ENCODE data around the gene CGB7.
"Not testable (repeated sequence)": the region's sequence is repeated elsewhere in the genome, so short reads cannot be mapped to it uniquely, and the experiment has no call there.

CGB7 gene

DNA sequence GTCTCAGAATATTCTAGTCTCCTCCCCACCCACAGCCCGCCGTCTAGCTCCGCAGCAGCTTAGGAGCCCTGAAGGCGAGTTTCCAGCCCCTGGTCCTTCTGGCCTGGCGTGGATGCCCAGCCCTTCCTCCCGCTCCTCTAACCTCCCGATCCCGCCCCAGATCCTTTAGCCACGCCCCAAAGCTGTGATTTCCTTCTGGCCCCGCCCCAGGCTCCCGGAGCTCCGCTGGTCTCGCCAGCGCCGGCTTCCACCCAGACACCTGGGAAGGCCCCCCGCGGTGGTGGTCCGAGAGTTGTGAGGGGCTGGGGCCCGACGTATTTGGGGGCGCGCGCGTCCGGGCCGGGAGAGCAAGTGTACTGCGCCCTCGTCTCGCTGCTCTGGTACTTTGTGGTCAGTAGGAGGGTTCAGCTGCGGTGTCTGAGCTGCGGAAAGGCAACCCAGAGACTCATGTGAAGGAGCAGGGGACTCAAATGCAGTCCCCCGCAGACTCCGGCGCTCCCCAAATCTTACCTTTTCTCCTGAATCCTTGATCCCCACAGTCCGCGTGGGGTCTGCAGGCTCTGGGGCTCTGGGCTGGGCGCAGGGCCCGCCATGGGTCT is at the start of gene CGB7:
CGB7 (minus strand) TSS at position 114 of the 599 bp plus-strand sequence. CDS start 2,374 bp downstream, outside the sequence.
- no peak for DNase-seq

DNA sequence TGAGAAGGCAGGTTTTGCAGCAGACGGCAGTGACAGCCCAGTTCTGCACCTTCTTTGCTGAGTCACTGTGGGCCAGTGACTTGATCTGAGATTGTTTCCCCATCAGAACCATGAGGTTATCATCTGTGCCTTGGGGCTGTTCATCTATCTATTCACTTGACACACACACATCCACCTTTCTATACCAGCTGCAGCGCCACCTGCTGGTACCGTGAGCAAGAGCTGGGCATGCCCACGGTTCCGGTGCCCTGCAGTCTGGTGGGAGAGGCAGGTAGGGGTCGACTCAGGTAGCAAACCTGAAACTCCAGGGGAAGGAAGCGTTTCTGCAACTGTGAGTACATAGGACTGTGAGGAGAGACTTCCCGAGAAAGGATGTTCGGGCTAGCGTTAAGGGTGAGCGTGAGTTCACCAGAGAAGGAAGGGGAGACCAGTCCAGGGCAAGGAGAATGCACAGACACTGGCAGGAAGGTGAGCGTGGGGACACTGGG is 49.1 kb upstream of the CGB7 start:
- peak; percentile 65 for DNase-seq

DNA sequence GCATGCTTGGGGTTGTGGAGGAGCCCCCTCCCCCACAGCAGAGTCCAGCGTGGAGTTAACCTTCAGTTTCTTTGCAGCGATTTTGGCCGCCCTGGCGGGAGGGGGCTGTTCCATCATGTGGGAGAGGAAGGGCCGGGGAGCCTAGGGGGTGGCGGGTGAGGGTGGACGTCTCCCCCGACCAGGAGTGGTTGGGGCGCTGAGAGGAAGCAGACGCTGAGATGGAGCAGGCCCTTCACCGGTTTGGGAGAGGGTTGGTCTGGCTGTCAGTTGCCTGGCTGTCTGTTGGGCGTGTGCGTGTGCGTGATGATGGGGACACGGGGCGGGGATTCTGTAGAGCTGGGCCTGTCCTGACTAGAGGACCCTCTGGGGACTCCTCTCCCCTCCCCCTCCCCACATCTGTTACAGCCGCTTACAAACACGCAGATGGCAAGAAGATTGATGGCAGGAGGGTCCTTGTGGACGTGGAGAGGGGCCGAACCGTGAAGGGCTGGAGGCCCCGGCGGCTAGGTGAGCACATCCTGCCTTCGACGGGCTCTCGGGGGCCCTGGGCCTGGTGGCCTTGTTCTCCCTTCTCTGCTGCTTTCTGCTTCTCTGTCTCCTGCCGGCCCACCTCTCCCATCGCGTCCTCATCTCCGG is 46.8 kb upstream of the CGB7 start:
- peak; percentile 92 for DNase-seq

DNA sequence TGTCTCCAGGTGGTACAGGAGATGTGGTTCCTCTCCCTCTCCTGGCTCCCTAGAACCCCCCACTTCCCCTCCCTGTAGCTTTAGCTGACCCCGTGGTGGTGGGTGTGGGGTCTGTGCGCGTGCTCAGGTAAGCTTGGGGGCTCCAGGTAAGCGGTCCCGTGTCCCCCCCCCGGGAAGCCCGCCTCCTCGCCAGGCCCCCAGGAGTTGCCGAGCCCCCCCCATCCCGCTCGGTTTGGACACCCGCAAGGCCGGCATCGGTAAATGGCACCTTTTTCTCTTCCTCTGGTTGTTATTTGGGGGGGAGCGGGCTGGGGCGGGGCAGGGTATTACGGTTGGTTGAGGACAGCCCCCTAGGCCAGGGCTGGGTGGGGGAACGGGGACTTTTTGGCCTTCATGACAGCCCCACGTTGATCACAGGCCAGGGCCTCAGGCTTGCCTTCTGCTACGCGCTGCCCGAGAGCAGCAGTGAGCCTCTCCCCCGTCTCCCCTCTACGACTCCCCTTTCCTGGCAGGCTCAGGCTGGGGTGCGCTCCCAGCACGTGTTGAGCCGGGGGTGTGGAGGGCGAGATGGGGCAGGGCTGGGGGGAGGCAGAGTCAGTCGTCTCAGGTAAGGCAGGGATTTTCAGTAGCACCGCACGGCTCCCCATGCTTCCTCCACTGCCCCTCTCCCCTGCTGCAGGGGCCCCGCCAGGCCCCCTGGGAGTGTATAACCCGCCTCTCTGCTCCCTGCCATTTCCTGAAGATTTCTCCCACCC is 46.0 kb upstream of the CGB7 start:
- no peak for DNase-seq

DNA sequence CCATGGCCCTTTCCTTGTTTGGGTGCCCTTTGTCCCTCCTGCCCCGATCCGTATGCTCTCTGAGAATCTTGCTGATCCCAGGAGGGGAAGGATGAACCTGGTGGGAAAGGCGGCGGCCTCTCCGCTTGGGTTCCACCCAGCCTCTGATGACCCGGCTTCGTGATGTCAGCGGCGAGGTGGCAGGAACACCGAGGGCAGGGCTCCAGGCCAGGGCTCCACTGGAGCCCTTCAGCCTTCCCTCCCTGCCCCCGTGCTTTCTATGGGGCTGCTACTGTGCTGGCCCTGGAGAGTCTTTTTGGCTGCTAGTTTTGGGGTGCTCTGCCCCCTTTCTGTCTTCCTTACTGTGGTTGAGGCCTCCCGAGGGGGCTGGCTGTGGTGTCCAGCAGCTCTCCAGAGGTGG is 44.8 kb upstream of the CGB7 start:
- DNase-seq = no peak

DNA sequence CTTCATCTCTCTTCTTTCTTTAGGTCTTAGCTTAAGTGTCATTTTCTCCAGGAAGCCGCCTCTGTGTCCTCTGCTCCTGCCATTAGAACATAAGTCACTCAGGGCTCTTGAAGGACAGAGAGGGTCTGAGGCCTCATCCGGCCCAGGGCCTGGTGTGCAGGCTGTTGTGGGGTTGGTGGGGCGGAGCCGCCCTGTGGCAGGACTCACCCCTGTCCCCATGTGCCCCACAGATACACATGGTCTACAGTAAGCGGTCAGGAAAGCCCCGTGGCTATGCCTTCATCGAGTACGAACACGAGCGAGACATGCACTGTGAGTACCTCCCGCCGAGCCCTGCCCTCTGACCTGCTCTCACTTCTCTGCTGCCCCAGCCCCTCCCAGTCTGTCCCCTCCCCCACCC is 43.6 kb upstream of the CGB7 start:
- DNase-seq = no peak

DNA sequence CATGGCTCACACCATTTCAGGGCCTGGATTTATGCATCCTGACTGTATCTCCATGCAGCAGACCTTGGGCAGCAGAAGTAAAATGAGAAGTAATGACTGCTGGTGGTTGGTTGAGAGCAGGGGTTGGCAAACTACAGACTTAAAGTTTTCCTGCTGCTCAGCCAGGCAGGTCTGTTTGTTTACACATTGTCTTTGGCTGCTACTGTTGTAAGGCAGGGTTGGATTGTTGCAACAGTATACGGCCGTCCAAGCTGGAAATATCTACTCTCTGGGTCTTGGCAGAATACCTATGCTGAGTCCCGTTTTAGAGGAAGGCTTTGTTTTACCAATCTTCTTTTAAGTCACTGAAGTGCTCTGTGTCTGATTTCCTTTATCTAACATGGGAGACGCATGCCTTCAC is 41.2 kb upstream of the CGB7 start:
- DNase-seq = no peak

DNA sequence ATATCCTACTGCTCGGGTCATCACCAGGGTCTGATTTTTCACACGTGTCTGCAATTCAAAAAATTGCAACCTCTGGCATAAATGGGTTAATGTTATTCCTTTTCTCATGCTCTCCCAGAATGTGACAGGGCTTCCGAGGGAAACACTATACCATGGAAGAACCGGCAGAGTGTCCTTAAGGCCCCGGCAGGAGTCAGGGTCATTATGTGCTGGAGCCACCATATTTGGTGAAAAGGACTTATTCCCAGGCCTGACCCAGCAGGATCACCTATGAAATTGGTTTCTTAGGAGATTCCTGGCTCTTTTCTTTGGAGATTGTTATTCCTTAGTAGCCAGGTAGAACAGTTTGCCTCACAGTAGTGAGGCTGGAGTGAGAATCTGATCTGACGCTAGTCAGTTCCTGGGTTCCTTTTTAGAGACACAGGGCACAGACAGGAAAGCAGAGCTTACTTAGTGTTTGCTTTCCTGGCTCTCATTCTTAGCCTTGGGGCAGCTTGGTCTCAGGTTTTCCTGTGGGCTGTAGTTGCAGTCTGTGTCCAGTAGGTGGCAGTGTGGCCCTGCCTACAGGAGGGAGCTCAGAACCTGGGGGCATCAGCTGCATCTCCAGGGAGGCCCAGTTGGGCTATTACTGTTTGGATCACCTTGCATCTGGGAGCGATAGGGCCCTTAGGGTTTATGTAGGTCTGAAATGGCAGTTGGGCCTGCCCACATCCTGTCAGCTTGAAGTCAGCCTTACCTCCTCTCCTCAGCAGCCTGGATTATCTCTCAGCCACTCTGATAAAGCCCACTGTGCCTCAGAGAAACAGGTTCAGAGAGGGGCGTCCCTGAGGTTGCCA is 40.1 kb upstream of the CGB7 start:
- DNase-seq = peak; percentile 61

DNA sequence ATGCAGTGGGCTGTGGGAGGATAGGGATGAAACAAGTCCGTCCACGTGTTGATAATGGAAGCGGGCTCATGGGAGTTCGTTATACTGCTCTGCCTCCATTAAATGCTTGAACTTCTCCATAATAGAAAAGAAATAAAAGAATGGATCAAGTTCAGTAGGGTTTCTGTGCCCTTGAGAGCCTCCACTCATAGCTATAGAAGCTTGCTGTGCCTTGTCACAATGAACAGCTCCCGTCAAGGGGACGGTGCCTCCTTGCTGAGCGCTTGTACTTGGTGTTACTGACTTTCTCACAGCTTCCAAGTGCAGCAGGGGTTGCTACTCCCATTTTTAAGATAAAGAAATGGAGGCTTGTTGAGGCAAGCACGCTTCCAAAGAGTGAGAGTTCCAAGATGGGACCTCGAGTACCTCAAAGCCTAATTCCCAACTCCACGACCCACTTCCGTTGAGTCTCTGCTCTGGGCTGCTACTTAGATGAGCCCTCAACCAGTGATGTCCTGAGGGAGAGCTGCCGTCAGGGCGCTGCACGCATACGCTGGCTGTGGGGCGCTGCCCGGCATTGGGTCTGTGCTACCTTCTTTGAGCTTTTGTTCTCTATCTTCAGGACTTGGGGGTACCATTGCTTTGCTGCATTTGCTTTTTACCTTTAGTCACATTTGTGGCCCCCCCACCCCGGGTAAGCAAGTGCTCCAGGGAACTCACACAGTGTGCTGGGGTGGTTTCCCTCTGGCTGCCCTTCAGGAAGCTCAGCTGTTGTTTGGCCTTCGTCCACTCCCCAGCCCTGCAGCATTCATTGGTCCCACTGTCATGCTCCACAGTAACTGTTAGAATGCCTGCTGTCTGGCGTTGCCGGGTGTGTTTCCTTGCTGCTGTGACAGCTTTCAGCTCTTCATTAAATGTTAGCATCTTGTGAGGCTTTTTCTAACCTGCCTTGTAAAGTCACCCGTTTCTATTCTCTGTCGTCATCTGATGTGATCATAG is 37.2 kb upstream of the CGB7 start:
- DNase-seq = no peak

DNA sequence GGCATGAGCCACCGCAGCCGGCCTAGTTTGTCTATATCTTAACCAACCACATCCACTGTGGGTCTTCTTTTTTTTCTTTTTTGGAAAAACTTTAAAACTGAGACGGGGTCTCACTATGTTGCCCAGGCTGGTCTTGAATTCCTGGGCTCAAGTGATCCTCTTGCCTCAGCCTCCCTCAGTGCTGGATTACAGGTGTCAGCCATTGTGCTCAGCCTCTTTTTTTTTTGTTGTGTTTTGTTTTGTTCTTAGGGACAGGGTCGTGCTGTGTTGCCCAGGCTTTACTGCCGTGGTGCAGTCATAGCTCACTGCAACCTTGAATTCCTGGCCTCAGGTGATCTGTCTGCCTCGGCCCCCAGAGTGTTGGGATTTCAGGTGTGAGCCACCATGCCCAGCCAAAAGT is 35.1 kb upstream of the CGB7 start:
- DNase-seq = no peak

DNA sequence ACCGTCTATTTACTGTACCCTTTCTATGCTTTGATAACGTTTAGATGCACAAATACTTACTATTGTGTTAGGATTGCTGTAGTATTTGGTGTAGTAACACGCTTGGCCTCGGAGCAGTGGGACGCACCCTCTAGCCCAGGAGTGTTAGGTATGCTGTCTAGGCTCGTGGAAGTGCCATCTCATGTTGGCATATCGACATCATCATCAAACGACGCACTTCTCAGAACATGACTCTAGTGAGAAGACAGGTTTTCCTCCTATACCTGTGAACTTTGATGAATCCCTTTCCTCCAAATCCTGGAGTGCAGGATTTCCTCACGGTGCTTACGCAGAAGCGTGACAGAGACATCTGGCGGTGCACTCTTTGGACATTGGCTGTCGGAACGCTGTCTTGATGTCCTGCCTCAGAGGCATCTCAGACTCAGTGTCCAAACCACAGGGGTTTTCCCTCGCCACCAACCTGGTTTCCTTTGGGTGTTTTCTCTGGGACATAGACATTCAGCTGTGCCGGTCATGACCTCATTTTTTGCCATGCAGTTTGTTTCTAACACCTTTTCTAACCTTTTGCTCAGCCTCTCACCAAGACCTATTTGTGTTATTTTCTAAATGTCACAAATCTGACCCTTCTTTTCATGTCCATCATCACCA is 34.0 kb upstream of the CGB7 start:
- DNase-seq = no peak

DNA sequence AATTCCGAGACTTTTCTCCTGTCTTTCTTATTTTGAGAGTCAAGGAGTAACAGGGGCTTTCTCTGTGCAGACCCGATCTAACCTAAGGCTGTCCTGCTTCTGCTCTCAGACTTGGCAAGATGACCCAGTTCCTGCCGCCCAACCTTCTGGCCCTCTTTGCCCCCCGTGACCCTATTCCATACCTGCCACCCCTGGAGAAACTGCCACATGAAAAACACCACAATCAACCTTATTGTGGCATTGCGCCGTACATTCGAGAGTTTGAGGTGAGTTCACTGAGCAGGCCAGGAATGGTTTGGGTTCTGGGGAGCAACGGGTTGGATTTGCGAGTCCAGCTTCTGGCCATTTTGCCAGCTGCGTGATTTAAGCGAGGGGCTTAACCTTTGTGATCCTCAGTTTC is 28.7 kb upstream of the CGB7 start:
- no peak for DNase-seq

DNA sequence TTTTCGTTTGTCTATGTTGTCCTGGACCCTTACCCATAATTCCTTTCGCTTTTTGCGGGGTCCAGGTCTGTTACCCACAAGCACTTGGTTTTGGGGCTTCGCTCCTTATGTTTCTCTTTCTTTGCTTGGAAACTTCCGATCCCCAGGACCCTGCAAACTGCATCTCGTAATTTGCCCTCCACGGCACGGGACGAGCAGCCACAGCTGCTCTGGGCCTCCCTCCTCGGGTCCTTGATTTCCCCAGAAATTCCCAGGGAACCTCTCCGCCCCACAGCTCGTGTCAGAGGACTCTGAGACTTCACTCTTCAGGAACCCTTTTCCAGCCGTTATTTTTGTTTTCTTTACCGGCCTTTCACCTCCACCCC is 28.3 kb upstream of the CGB7 start:
- no peak for DNase-seq

DNA sequence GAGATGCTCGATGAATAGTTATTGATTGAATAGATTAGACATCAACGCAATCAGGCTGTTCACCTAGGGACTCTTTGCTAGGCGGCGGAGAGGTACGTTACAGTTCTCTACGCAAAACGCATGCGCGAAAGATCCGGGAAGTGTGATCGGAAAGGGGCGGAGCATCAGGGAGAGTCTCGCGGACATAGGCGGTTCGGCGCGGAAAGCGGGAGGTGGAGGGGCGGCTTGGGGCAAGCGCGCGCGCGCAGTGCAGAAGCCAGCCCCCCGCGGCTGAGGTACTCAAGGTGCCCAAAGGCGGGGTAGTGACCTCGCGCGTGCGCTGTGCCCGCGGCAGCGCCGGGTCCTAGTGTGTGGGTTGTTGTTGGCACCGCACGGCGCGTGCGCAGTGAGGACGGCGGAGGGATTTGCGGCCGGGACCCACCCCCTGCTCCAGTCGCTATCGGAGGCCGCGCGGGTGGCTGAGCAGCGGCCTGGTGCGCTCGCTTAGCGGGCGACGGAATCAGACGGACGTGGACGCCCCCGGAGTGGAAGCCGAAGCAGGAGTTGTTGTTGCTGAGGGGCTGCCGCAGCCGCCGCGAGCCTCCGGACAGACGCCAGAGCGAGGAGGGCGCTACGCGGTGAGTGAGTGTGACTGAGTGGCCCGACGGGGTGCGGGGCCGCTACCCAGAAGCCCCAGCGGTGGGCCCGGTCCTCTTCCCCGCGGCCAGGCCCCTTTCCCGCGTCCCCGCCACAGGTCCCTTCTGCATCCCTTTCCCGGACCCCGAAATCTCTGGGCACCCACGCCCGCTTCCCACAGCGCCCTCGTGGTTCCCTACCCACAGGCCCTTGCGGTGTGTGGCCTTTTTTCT is 27.7 kb upstream of the CGB7 start, which contains the start of gene SNRNP70:
SNRNP70 (plus strand) TSS at position 432 of the 848 bp plus-strand sequence. CDS start 964 bp downstream, outside the sequence.
- peak; percentile 99 for DNase-seq

DNA sequence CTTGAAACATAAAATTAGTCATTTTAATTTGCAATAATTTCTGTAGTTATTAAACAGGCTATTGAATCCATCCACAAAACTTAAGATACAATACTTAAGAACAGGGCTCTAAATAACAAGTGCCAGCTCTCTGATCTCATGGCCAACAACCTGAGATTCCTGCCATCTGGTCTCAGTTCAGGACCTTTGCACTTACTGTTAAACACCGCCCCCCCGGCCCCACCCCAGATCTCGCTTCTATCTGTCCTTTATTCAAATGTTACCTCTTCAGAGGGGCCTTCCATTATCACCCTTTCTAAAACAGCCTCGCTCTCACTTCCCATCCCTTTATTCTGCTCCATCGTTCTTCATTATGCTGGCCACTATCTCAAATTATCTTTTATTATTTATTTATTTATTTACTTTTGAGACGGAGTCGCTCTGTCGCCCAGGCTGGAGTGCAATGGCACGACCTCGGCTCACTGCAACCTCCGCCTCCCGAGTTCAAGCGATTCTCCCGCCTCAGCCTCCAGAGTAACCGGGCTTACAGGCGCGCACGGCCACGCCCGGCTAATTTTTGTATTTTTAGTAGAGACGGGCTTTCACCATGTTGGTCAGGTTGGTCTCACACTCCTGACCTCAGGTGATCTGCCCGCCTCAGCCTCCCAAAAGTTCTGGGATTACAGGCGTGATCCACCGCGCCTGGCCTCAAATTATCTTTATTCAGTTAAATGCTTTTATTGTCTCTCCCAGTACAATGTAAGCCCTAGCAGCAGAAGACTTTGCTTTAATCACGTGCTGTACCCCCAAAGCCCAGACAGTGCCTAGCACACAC is 26.9 kb upstream of the CGB7 start:
- no peak for DNase-seq

DNA sequence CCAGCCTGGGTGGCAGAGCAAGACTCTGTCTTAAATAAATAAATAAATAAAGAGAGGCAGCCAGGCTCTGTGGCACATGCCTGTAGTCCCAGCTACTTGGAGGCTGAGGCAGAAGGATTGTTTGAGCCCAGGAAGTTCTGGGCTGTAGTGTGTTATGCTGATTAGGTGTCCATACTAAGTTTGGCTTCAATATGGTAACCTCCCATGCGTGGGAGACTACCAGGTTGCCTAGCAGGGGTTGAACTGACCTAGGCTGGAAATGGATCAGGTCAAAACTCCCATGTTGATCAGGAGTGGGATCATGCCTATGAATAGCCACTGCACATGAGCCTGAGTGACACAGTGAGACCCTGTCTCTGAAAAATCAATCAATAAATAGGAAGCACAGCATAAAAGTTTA is 23.7 kb upstream of the CGB7 start:
- no peak for DNase-seq

DNA sequence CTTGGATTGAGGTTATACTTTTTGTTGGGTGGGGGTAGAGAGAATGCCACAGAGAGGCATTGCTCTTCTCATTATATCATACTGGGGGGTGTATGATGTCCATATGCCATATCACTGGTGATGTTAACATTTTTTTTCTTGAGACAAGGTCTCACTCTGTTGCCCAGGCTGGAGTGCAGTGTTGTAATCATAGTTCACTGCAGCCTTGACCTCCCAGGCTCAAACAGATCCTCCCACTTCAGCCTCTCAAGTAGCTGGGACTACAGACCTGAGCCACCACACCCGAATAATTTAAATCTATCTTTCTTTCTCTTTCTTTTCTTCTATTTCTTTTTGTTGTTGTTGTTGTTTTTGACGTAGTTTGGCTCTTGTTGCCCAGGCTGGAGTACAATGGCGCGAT is 22.8 kb upstream of the CGB7 start:
- no peak for DNase-seq

DNA sequence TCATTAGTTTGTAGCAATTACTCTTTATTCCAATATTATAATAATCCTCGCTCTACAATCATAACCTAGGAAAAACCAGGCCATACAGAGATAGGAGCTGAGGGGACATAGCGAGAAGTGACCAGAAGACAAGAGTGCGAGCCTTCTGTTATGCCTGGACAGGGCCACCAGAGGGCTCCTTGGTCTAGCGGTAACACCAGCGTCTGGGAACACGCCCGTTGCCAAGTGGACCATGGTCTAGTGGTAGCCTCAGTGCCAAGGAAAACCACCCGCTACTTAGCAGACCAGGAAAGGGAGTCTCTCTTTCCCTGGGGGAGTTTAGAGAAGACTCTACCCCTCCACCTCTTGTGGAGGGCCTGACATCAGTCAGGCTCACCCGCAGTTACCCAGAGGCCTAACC is 17.3 kb upstream of the CGB7 start:
- DNase-seq = not testable (repeated sequence)

Data from NCI-H1694 (cell line).